GM21723 (cell line): ENCODE data around the gene RAD51C.
"Not testable (repeated sequence)": the region's sequence is repeated elsewhere in the genome, so short reads cannot be mapped to it uniquely, and the experiment has no call there.

Source experiments
- ATAC-seq: cut with Tn5 transposase; IDR thresholded peaks from one replicate; pipeline ENCODE4 v1.9.1; 2021; ENCODE audit warnings: mild to moderate bottlenecking, moderate library complexity; ENCODE audit not compliant: unreplicated experiment

The RAD51C gene

DNA sequence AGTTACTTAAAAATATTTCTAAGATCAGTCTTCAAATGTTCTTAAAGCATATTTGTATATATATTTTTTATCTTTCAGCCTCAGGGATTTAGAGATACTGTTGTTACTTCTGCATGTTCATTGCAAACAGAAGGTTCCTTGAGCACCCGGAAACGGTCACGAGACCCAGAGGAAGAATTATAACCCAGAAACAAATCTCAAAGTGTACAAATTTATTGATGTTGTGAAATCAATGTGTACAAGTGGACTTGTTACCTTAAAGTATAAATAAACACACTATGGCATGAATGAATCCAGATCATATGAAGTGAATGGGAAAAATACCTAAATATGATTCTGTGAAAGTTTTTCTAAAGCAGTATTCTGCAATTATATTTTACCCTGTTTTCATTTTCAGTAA lies 41.6 kb downstream of the RAD51C start:
- ATAC-seq: no peak

DNA sequence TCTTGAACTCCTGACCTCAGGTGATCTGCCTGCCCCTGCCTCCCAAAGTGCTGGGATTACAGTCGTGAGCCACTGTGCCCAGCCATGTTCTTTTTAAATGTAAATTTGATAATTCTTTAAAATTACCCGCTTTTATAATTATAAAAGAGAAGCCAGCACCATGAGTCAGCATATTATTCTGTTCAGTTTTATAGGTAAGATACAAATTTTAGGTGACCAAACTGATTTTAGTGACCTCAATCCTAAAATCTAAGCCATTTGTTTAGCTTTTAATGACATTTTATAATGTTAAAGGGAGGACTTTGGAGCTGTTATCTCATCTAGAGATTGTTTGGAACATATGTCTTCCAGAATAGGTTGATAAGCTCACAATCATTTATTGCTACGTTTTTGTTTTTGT lies 42.4 kb downstream of the RAD51C start:
- no peak for ATAC-seq

DNA sequence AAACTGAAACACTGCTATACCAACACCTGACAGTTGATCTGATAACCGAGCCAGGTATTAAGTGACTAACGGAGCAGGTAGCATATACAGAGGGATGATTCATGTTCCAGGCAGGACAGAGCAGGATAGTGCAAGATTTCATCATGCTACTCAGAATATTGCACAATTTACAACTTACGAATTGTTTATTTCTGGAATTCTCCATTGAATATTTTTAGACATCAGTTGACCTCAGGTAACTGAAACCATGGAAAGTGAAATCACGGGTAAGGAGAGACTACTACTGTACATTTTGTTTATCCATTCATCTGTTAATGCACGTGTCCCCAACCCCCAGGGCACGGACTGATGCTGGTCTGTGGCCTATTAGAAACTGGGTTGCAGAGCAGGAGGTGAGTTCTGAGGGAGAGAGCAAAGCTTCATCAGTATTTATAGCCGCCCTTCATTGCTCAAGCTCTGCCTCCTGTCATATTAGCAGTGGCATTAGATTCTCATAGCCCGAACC lies 48.8 kb downstream of the RAD51C start:
- no peak for ATAC-seq

- ATAC-seq: no peak
Measured at GRCh38 chr17:58747674-58748073, 55.3 kb downstream of the RAD51C start.

DNA sequence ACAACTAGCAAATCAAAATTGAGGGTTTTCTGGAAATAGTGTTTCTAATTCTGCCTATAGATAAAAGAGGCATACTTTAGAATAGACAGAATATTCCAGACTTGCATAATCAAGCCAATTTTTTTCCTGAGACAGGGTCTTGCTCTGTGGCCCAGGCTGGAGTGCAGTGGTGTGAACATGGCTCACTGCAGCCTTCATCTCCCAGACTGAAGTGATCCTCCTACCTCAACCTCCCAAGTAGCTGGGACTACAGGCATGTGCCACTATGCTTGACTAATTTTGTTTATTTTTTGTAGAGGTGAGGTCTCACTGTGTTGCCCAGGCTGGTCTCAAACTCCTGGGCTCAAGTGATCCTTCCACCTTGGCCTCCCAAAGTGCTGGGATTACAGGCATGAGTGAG lies 57.2 kb downstream of the RAD51C start:
- ATAC-seq: not testable (repeated sequence)

DNA sequence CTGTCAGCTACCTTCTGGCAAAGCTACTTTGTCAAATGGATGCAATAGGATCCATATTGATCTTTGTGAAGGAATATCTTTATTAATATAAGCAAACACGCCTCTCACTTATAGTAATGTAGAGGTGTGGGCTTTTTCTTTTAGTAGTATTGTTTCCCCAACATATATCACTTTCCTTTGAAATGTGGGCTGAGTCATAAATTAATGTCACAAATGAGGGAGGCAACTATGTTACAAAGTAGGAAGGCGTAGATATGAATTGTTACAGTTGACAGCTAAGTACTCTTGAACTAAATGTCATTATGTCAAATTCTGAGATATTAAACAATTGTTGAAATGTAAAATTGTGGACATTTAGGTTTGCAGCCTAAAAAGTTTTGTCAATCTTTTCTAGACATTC lies 60.6 kb downstream of the RAD51C start:
- ATAC-seq: no peak

DNA sequence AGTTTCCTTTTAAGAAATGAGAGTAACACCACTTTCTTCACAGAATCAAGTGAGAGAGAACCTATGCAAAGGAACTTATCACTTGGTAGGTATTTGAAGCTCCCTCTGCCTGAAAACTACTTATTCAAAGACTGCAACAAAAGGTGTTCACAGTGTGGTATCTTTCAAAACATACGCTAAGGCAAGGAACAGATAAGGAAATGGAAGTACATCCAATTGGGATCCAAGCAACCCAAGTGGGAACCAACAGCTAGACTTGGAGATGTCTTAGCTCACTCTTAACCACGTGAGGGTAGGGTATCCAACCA lies 62.8 kb downstream of the RAD51C start:
- ATAC-seq: no peak

DNA sequence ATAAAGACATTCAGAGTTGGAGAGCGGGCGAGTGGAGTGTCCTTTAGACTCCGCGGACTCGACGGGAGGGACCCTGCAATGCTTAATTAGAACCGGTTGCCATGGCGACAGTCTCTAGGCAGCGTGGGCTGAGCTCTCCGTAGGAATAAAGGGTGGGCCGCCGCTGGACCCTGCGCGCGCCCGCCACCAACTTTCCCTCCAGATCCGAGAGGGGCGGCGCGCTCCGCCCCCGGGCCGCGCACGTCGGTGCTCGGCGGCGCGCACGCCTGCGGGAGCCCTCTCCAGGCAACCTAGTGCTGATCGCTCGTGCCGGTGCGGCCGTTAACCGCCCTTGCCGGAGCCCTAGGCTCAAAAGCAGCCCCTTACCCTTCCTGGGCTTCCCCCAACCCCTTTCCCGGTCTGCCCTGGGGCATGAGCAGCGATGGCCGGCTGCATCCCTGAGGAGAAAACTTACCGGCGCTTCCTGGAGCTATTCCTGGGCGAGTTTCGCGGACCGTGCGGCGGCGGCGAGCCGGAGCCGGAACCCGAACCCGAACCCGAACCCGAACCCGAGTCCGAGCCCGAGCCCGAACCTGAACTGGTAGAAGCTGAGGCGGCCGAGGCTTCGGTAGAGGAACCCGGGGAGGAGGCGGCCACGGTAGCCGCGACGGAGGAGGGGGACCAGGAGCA lies 63.3 kb downstream of the RAD51C start, which contains the start of gene PPM1E:
TSS of gene PPM1E (plus strand) at position 278 of the 669 bp plus-strand sequence.
- ATAC-seq: peak; percentile 54

- ATAC-seq: no peak
Measured at GRCh38 chr17:58756246-58757161, 64.1 kb downstream of the RAD51C start.

- no peak for ATAC-seq
Measured at GRCh38 chr17:58757162-58757613, 64.8 kb downstream of the RAD51C start.

DNA sequence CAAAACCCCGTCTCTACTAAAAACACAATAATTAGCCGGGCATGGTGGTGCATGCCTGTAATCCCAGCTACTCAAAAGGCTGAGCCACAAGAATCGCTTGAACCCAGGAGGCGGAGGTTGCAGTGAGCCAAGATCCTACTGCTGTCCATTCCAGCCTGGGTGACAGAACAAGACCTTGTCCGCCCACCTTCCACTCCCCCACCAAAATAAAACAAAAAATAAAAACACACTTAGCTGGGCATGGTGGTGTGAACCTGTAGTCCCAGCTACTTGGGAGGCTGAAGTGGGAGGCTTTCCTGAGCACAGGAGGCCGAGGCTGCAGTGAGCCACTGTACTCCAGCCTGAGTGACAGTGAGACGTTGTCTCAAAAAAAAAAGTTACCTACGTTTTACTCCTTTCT lies 66.5 kb downstream of the RAD51C start:
- ATAC-seq: no peak

DNA sequence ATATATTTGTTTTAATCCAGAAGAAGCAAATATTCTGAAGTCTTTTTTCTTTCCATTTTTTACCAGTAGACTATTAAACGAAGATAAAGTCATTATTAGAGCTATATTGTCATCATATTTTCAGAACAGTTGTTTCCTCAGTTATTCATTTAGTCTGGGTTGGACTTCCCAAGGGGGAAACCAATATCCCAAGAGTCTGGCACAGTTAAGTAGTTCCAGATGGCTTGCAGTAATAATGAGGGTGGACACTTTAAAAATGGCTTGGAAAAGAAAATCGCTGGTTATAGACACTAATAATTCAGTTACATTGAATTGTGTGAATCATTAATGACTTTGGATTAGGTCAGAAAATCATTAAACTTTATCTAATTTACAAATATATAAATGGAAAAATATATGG lies 67.1 kb downstream of the RAD51C start:
- ATAC-seq: no peak

GRCh38 chr17:58760248-58760647 lies 67.8 kb downstream of the RAD51C start:
- no peak for ATAC-seq

DNA sequence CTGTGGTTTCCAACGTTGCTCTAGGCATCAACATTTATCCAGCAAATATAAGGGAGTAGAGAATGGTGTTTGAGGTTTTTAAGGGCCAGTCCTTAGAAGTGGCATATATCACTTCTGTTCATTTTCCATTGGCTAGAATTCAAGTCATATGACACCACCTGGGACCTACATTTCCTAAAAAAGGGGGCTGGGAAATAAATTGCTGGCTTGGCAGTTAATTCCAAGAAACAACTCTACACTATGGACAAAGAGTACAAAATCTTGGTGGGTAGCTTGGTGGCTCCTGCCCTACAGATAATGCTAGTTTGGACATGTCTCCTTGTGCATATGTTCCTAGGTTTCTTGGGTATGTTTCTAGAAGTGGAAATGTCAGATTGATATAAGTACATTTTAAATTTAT lies 70.9 kb downstream of the RAD51C start:
- no peak for ATAC-seq

GRCh38 chr17:58764373-58764772 lies 72.0 kb downstream of the RAD51C start:
- no peak for ATAC-seq

GRCh38 chr17:58778482-58778881 lies 86.1 kb downstream of the RAD51C start:
- not testable (repeated sequence) for ATAC-seq

- no peak for ATAC-seq
Measured at GRCh38 chr17:58779446-58779845, 87.0 kb downstream of the RAD51C start.

GRCh38 chr17:58783380-58783779 lies 91.0 kb downstream of the RAD51C start:
- ATAC-seq: no peak

- ATAC-seq: no peak
Measured at GRCh38 chr17:58785097-58785496, 92.7 kb downstream of the RAD51C start.
